WI38 (cell line): ENCODE data around the gene SOD3.

Experiments
- H3K4me3 ChIP-seq: 2 replicates; pipeline ENCODE4 v1.5.1; 2011; ENCODE audit warnings: low read depth, mild to moderate bottlenecking, control low read depth, low read length
- CTCF ChIP-seq: IDR thresholded peaks from 2 replicates; pipeline ENCODE4 v1.5.1; 2012; ENCODE audit warnings: low read depth, mild to moderate bottlenecking, control low read depth, low read length

Gene SOD3

GRCh38 chr4:24809376-24809775 lies 14.0 kb downstream of the SOD3 start:
- TF ChIP-seq CTCF: no peak
- H3K4me3 ChIP-seq: no peak overlapping the region

GRCh38 chr4:24809815-24810405 lies 14.5 kb downstream of the SOD3 start:
- no peak overlapping the region for H3K4me3 ChIP-seq
- no peak for TF ChIP-seq CTCF

- no peak overlapping the region for H3K4me3 ChIP-seq
- no peak for TF ChIP-seq CTCF
Observed at GRCh38 chr4:24810871-24811631, 15.7 kb downstream of the SOD3 start.

GRCh38 chr4:24813732-24814131 lies 18.4 kb downstream of the SOD3 start:
- TF ChIP-seq CTCF: no peak
- H3K4me3 ChIP-seq: no peak overlapping the region

- H3K4me3 ChIP-seq: no peak overlapping the region
- no peak for TF ChIP-seq CTCF
Observed at GRCh38 chr4:24816797-24817196, 21.4 kb downstream of the SOD3 start.

GRCh38 chr4:24820541-24820940 lies 25.2 kb downstream of the SOD3 start:
- TF ChIP-seq CTCF: no peak
- H3K4me3 ChIP-seq: no peak overlapping the region

- TF ChIP-seq CTCF: no peak
- H3K4me3 ChIP-seq: no peak overlapping the region
Observed at GRCh38 chr4:24824720-24825119, 29.3 kb downstream of the SOD3 start.
